Cardiac fibroblast (primary cell): ENCODE data around the gene ZNF776.
"Not testable (repeated sequence)": the region's sequence is repeated elsewhere in the genome, so short reads cannot be mapped to it uniquely, and the experiment has no call there.

Source experiments
- DNase-seq, 2 donors: peaks; one replicate each; pipeline versions ENCODE4 v3.0.0 to v3.0.0-alpha.2; 2010; ENCODE audit warnings: low read depth in 2 of 2
- H3K4me3 ChIP-seq, 2 donors: replicated peaks in 1 of 2; 1 replicate in 1 of 2; 2 replicates in 1 of 2; pipeline ENCODE4 v1.5.1; 2011; ENCODE audit warnings: low read depth in 2 of 2, low read length in 2 of 2, mild to moderate bottlenecking in 2 of 2, moderate library complexity in 1 of 2
- CTCF ChIP-seq: IDR thresholded peaks from one replicate; pipeline ENCODE4 v1.5.1; 2011; ENCODE audit warnings: low read depth, mild to moderate bottlenecking, low read length, inconsistent platforms

The ZNF776 gene

GRCh38 chr19:57719424-57719823 lies 27.2 kb upstream of the ZNF776 start:
- no peak for DNase-seq

GRCh38 chr19:57719901-57720519 lies 26.6 kb upstream of the ZNF776 start:
- TF ChIP-seq CTCF: no peak
- H3K4me3 ChIP-seq: no peak overlapping the region
- DNase-seq: no peak

More at GRCh38 chr19:57719424-57719823, 27.2 kb upstream of the ZNF776 start:
- no peak for TF ChIP-seq CTCF
- H3K4me3 ChIP-seq: no peak overlapping the region

DNA sequence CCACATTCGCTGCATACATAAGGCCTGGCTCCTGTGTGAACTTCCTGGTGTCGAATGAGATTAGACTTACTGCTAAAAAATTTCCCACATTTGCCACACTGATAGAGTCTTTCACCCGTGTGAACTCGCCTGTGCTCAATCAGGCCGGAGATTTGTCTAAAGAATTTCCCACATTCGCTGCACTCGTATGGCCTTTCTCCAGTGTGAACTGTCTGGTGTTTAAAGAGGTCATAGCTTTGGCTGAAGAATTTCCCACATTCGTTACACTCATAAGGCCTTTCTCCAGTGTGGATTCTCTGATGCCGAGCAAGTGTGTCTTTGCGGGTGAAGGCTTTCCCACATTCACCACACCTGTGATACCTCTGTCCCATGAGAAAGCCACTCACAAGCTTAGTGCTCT lies 25.7 kb upstream of the ZNF776 start:
- DNase-seq: no peak
- TF ChIP-seq CTCF: no peak
- no peak overlapping the region for H3K4me3 ChIP-seq

DNA sequence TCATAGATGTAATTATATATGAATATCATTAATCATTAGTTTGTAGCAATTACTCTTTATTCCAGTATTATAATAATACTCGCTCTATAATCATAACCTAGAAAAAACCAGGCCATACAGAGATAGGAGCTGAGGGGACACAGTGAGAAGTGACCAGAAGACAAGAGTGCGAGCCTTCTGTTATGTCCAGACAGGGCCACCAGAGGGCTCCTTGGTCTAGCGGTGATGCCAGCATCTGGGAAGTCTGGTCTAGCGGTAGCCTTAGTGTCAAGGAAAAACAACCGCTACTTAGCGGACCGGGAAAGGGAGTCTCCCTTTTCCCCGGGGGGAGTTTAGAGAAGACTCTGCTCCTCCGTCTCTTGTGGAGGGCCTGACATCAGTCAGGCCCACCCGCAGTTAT lies 8.3 kb upstream of the ZNF776 start:
- not testable (repeated sequence) for H3K4me3 ChIP-seq
- peak; percentile 61 for TF ChIP-seq CTCF
- peak; percentile 62 to 71 for DNase-seq

GRCh38 chr19:57738770-57739169 lies 7.8 kb upstream of the ZNF776 start:
- DNase-seq, H3K4me3 ChIP-seq: not testable (repeated sequence)

GRCh38 chr19:57747472-57747807 lies 825 bp downstream of the ZNF776 start:
- peak overlapping the region; percentile 91 to 97 for H3K4me3 ChIP-seq
- DNase-seq: no peak
- no peak for TF ChIP-seq CTCF

GRCh38 chr19:57748029-57748428 lies 1.4 kb downstream of the ZNF776 start:
- DNase-seq: no peak
- TF ChIP-seq CTCF: no peak
- peak overlapping the region in 1 of 2 donors; percentile 91 for H3K4me3 ChIP-seq
